ENCODE data around the gene TEX53. TPM values are rescaled to one million over a fixed set of nuclear protein-coding genes. Genes with fewer than 3 reads are reported as not detected.
A peak's percentile ranks its signal among the peaks of the same experiment; 100 is the strongest.

TEX53 gene
- not detected for polyA plus RNA-seq (2012; ENCODE audit: missing spikeins)

DNA sequence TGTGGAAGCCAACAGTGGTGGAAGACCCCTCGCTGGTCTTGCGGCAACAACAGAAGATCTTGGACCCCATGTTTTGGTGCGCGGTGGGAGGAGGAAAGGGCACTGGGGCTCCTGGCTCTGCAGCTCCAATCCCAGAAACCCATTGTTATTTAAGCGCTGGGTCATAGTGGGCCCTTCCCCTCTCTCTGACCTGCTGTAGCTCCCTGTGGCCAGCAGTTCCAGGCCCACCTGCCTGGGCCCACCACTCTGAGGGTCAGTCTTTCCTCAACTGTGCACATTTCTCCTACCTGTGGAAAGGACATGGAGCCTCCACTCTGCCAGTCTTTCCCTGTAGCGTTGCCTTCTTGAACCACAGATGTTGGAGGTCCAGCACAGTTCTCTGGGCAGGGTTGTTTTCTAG is at the start of gene TEX53:
TSS of gene TEX53 (minus strand) at position 101 of the 400 bp plus-strand sequence. CDS start at position 70, 31 bp downstream.
- FAIRE-seq = no peak

DNA sequence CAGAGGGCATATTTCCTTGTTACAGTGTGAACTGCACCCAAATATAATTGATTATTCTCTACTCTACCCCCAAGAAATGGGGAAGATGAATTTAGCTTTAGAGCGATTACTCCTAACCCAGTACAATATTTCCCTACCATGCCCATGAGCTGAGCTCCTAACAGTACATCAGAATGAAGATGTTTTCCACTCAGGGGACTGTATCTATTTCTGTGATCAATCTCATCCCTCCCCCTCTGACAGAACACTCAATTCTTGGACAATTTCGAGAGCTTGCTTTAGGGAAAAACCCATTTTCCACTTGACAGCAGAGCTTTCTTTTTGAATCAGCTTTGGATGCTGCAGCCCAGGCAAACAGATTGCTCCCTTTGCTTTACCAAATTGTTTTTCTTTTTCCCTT is 49.1 kb upstream of the TEX53 start:
- no peak for FAIRE-seq
- DNase-seq (ENCODE audit: insufficient read length) = no peak
- TF ChIP-seq POLR2A (IDR thresholded peaks at IDR 0.05; ENCODE audit: low read depth, low read length) = no peak
- TF ChIP-seq TAF1 (IDR thresholded peaks at IDR 0.05; ENCODE audit: borderline replicate concordance, low read depth, low read length) = no peak

More for the DNA sequence above, at the start of gene TEX53:
- DNase-seq (ENCODE audit: insufficient read length) = no peak
- no peak for TF ChIP-seq POLR2A (IDR thresholded peaks at IDR 0.05; ENCODE audit: low read depth, low read length)
- TF ChIP-seq TAF1 (IDR thresholded peaks at IDR 0.05; ENCODE audit: borderline replicate concordance, low read depth, low read length) = no peak
- no peak for TF ChIP-seq POLR2AphosphoS5 (IDR thresholded peaks at IDR 0.05; ENCODE audit: low read depth, low read length)

- FAIRE-seq (no peak), DNase-seq (ENCODE audit: insufficient read length) (no peak)
- no peak for TF ChIP-seq TAF1 (IDR thresholded peaks at IDR 0.05; ENCODE audit: borderline replicate concordance, low read depth, low read length)
- TF ChIP-seq POLR2A (IDR thresholded peaks at IDR 0.05; ENCODE audit: low read depth, low read length) = no peak
- no peak for TF ChIP-seq POLR2AphosphoS5 (IDR thresholded peaks at IDR 0.05; ENCODE audit: low read depth, low read length)
Measured at GRCh38 chr9:114701988-114702387, 44.4 kb upstream of the TEX53 start.

- peak; percentile 77 for FAIRE-seq
- no peak for DNase-seq (ENCODE audit: insufficient read length)
- no peak for TF ChIP-seq TAF1 (IDR thresholded peaks at IDR 0.05; ENCODE audit: borderline replicate concordance, low read depth, low read length)
- no peak for TF ChIP-seq POLR2A (IDR thresholded peaks at IDR 0.05; ENCODE audit: low read depth, low read length)
- TF ChIP-seq POLR2AphosphoS5 (IDR thresholded peaks at IDR 0.05; ENCODE audit: low read depth, low read length) = no peak
Measured at GRCh38 chr9:114697951-114698351, 40.3 kb upstream of the TEX53 start.

- FAIRE-seq (peak; percentile 89), DNase-seq (ENCODE audit: insufficient read length) (peak; percentile 32)
- TF ChIP-seq POLR2AphosphoS5 (IDR thresholded peaks at IDR 0.05; ENCODE audit: low read depth, low read length) (peak; percentile 40; the same call in 1 of the 2 replicates), TAF1 (IDR thresholded peaks at IDR 0.05; ENCODE audit: borderline replicate concordance, low read depth, low read length) (no peak)
Measured at GRCh38 chr9:114696814-114697544, 39.4 kb upstream of the TEX53 start.

DNA sequence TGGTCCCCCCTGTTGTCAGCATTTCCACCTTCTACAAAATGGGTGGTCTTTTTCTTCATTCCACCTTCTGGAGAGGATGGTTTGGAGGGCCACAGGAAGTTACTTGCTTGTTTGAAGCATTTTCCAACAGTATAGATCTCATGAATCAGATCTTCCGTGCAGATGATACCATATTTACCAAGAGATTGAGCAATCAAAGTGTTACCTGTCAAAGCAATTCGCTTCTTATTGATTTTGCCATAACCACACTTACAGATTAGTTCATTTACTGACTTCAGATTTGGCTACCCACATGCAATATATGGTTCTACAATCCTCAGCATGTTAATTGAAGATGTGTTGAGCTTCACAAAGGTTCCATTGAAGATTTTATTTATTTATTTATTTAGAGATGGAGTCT is 38.3 kb upstream of the TEX53 start:
- DNase-seq (ENCODE audit: insufficient read length) (no peak), FAIRE-seq (no peak)
- TF ChIP-seq TAF1 (IDR thresholded peaks at IDR 0.05; ENCODE audit: borderline replicate concordance, low read depth, low read length) (no peak), POLR2AphosphoS5 (IDR thresholded peaks at IDR 0.05; ENCODE audit: low read depth, low read length) (no peak), POLR2A (IDR thresholded peaks at IDR 0.05; ENCODE audit: low read depth, low read length) (no peak)

DNA sequence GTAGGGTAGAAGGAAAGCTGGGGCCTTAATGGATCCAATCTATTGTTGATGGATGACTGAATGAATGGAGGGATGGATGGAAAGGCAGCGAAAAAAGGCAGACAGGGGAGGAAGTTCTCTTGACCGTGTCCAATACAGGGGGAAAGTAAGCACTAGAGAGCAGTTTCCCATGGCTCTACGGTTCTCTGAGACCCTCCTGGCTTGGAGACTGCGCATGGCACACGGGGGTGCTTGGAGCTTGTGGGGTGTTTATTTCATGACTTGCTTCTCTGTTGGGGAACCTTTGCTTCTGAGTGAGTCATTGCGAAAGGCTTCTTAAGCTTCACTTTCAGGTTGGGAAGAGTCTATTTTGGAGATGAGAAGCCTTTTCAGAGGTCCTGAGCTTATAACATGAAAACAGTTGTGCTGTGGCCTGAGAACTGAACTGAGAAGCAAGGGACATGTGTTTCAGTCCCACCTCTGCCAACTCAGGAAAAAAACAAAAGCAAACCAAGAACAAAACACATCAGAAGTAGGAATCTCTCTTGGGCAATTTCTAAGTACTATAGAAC is 37.2 kb upstream of the TEX53 start:
- DNase-seq (ENCODE audit: insufficient read length) (no peak), FAIRE-seq (peak; percentile 65)
- TF ChIP-seq POLR2A (IDR thresholded peaks at IDR 0.05; ENCODE audit: low read depth, low read length) (no peak), POLR2AphosphoS5 (IDR thresholded peaks at IDR 0.05; ENCODE audit: low read depth, low read length) (peak; percentile 43; the same call in 1 of the 2 replicates), TAF1 (IDR thresholded peaks at IDR 0.05; ENCODE audit: borderline replicate concordance, low read depth, low read length) (no peak)

- no peak for DNase-seq (ENCODE audit: insufficient read length)
- TF ChIP-seq TAF1 (IDR thresholded peaks at IDR 0.05; ENCODE audit: borderline replicate concordance, low read depth, low read length) = no peak
- no peak for TF ChIP-seq POLR2A (IDR thresholded peaks at IDR 0.05; ENCODE audit: low read depth, low read length)
- no peak for TF ChIP-seq POLR2AphosphoS5 (IDR thresholded peaks at IDR 0.05; ENCODE audit: low read depth, low read length)
- no peak for FAIRE-seq
Measured at GRCh38 chr9:114694146-114694545, 36.5 kb upstream of the TEX53 start.

GRCh38 chr9:114693248-114693855 is 35.7 kb upstream of the TEX53 start:
- TF ChIP-seq POLR2A (IDR thresholded peaks at IDR 0.05; ENCODE audit: low read depth, low read length) = no peak
- no peak for TF ChIP-seq TAF1 (IDR thresholded peaks at IDR 0.05; ENCODE audit: borderline replicate concordance, low read depth, low read length)
- TF ChIP-seq POLR2AphosphoS5 (IDR thresholded peaks at IDR 0.05; ENCODE audit: low read depth, low read length) = no peak
- FAIRE-seq (no peak), DNase-seq (ENCODE audit: insufficient read length) (no peak)

DNA sequence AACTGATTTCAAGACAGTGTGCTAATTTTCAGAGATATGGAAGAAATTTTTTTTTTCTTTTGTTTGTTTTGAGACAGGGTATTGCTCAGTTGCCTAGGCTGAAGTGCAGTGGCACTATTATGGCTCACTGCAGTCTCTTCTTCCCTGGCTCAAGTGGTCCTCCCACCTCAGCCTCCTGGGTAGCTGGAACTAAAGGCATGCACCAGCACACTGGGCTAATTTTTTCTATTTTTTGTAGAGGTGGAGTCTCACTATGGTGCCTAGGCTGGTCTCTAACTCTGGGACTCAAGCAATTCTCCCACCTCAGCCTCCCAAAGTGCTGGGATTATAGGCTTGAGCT is 34.3 kb upstream of the TEX53 start:
- FAIRE-seq (no peak), DNase-seq (ENCODE audit: insufficient read length) (no peak)
- TF ChIP-seq POLR2A (IDR thresholded peaks at IDR 0.05; ENCODE audit: low read depth, low read length) (no peak), TAF1 (IDR thresholded peaks at IDR 0.05; ENCODE audit: borderline replicate concordance, low read depth, low read length) (no peak)

GRCh38 chr9:114691046-114691955 is 33.7 kb upstream of the TEX53 start:
- FAIRE-seq (peak; percentile 50), DNase-seq (ENCODE audit: insufficient read length) (no peak)
- TF ChIP-seq TAF1 (IDR thresholded peaks at IDR 0.05; ENCODE audit: borderline replicate concordance, low read depth, low read length) (no peak), POLR2AphosphoS5 (IDR thresholded peaks at IDR 0.05; ENCODE audit: low read depth, low read length) (peak; percentile 59; the same call in 1 of the 2 replicates), POLR2A (IDR thresholded peaks at IDR 0.05; ENCODE audit: low read depth, low read length) (no peak)

Data from GM12892 (cell line).